SK-N-SH treated with all-trans-retinoic acid at 6 μM for 48 hours (cell line): ENCODE measurements around the gene CLSTN2.

Experiments
- ATAC-seq: fragments of 200-7000 bp; cut with Tn5 transposase; 3 replicates; pipeline ENCODE4 v1.9.1; 2020; ENCODE audit warnings: mild to moderate bottlenecking, moderate library complexity
- ARNTL ChIP-seq: fragments of 450-650 bp; formaldehyde crosslinking; IDR thresholded peaks from 2 replicates; pipeline ENCODE4 v1.5.0; 2020; ENCODE audit warnings: low read depth, mild to moderate bottlenecking, moderate library complexity, borderline replicate concordance
- BACH2 ChIP-seq: fragments of 250-450 bp; sonication (Bioruptor Pico); IDR thresholded peaks from 2 replicates; pipeline ENCODE4 v1.9.0; 2021; ENCODE audit warnings: mild to moderate bottlenecking, borderline replicate concordance
- CREB5 ChIP-seq: fragments of 250-450 bp; sonication (Bioruptor Pico); IDR thresholded peaks from 2 replicates; pipeline ENCODE4 v1.5.1; 2020; ENCODE audit warnings: low read depth, mild to moderate bottlenecking, moderate library complexity
- CSDC2 ChIP-seq: fragments of 250-450 bp; sonication (Bioruptor Pico); IDR thresholded peaks from 2 replicates; pipeline ENCODE4 v1.5.0; 2020; ENCODE audit warnings: mild to moderate bottlenecking, moderate library complexity
- CSRNP3 ChIP-seq: fragments of 250-450 bp; sonication (Bioruptor Pico); IDR thresholded peaks from 2 replicates; pipeline ENCODE4 v1.5.1; 2021; ENCODE audit warnings: mild to moderate bottlenecking, moderate library complexity
- ESRRG ChIP-seq: fragments of 250-450 bp; sonication (Bioruptor Pico); IDR thresholded peaks from 2 replicates; pipeline ENCODE4 v1.6.1; 2021; ENCODE audit warnings: mild to moderate bottlenecking
- GLIS3 ChIP-seq: fragments of 250-450 bp; sonication (Bioruptor Pico); IDR thresholded peaks from 2 replicates; pipeline ENCODE4 v1.5.0; 2020; ENCODE audit warnings: mild to moderate bottlenecking, moderate library complexity
- ISL1 ChIP-seq: fragments of 250-450 bp; sonication (Bioruptor Pico); IDR thresholded peaks from 2 replicates; pipeline ENCODE4 v2.1.2; 2022; ENCODE audit warnings: mild to moderate bottlenecking, moderate library complexity
- OSR1 ChIP-seq: fragments of 250-450 bp; sonication (Bioruptor Pico); IDR thresholded peaks from 2 replicates; pipeline ENCODE4 v1.8.0; 2022; ENCODE audit warnings: moderate library complexity, mild to moderate bottlenecking, inconsistent platforms
- PATZ1 ChIP-seq: fragments of 250-450 bp; sonication (Bioruptor Pico); IDR thresholded peaks from 2 replicates; pipeline ENCODE4 v1.8.0; 2020; ENCODE audit warnings: mild to moderate bottlenecking, moderate library complexity, borderline replicate concordance
- PPARA ChIP-seq: fragments of 250-450 bp; sonication (Bioruptor Pico); IDR thresholded peaks from 2 replicates; pipeline ENCODE4 v1.5.0; 2020; ENCODE audit warnings: mild to moderate bottlenecking, borderline replicate concordance
- RARB ChIP-seq: fragments of 250-450 bp; sonication (Bioruptor Pico); IDR thresholded peaks from 2 replicates; pipeline ENCODE4 v1.8.0; 2021; ENCODE audit warnings: mild to moderate bottlenecking, moderate library complexity
- SNAI2 ChIP-seq: fragments of 250-450 bp; sonication (Bioruptor Pico); IDR thresholded peaks from 2 replicates; pipeline ENCODE4 v1.5.0; 2020; ENCODE audit warnings: mild to moderate bottlenecking, moderate library complexity
- TCF4 ChIP-seq: fragments of 250-450 bp; sonication (Bioruptor Pico); IDR thresholded peaks from 2 replicates; pipeline ENCODE4 v1.8.0; 2021; ENCODE audit warnings: mild to moderate bottlenecking, moderate library complexity, borderline replicate concordance
- TOX ChIP-seq: fragments of 250-450 bp; sonication (Bioruptor Pico); IDR thresholded peaks from 2 replicates; pipeline ENCODE4 v1.8.0; 2021; ENCODE audit warnings: mild to moderate bottlenecking, moderate library complexity, borderline replicate concordance
- TSHZ2 ChIP-seq: fragments of 250-450 bp; sonication (Bioruptor Pico); IDR thresholded peaks from 2 replicates; pipeline ENCODE4 v1.5.0; 2020; ENCODE audit warnings: mild to moderate bottlenecking, moderate library complexity
- ZC3H10 ChIP-seq: fragments of 250-450 bp; sonication (Bioruptor Pico); IDR thresholded peaks from 2 replicates; pipeline ENCODE4 v1.5.1; 2021; ENCODE audit warnings: mild to moderate bottlenecking, moderate library complexity
- ZFP3 ChIP-seq: fragments of 250-450 bp; sonication (Bioruptor Pico); IDR thresholded peaks from 2 replicates; pipeline ENCODE4 v1.5.0; 2020; ENCODE audit warnings: mild to moderate bottlenecking, moderate library complexity
- ZFP30 ChIP-seq: fragments of 450-650 bp; formaldehyde crosslinking; IDR thresholded peaks from 2 replicates; pipeline ENCODE4 v1.5.0; 2022; ENCODE audit warnings: mild to moderate bottlenecking, moderate library complexity
- ZNF565 ChIP-seq: fragments of 450-650 bp; formaldehyde crosslinking; conservative IDR thresholded peaks from 2 replicates; pipeline ENCODE4 v1.5.0; 2020; ENCODE audit warnings: low read depth, mild to moderate bottlenecking, moderate library complexity
- ZNF70 ChIP-seq: fragments of 450-650 bp; formaldehyde crosslinking; IDR thresholded peaks from 2 replicates; pipeline ENCODE4 v1.5.0; 2020; ENCODE audit warnings: mild to moderate bottlenecking, moderate library complexity
- ZNF8 ChIP-seq: fragments of 450-650 bp; formaldehyde crosslinking; IDR thresholded peaks from 2 replicates; pipeline ENCODE4 v1.5.0; 2020; ENCODE audit warnings: mild to moderate bottlenecking, moderate library complexity

CLSTN2 gene

GRCh38 chr3:140530603-140531002, 595.6 kb downstream of the CLSTN2 start:
- TF ChIP-seq ZFP3 (CRISPR knock-in tag): no peak
- TF ChIP-seq OSR1 (CRISPR knock-in tag): no peak
- no peak for TF ChIP-seq CSDC2 (CRISPR knock-in tag)
- TF ChIP-seq ZFP30 (CRISPR knock-in tag): no peak
- no peak for TF ChIP-seq ZNF70
- TF ChIP-seq GLIS3 (CRISPR knock-in tag): no peak
- no peak for ATAC-seq

- TF ChIP-seq ZNF8: no peak
- no peak for TF ChIP-seq ARNTL (CRISPR knock-in tag)
- TF ChIP-seq ZNF565 (CRISPR knock-in tag): no peak
- TF ChIP-seq TCF4 (CRISPR knock-in tag): no peak
- no peak for TF ChIP-seq GLIS3 (CRISPR knock-in tag)
- no peak for TF ChIP-seq ISL1 (CRISPR knock-in tag)
- no peak for TF ChIP-seq CREB5 (CRISPR knock-in tag)
- TF ChIP-seq ZFP30 (CRISPR knock-in tag): no peak
- no peak for ATAC-seq
Measured at GRCh38 chr3:140532793-140533330, 597.9 kb downstream of the CLSTN2 start.

GRCh38 chr3:140536926-140537726, 602.1 kb downstream of the CLSTN2 start:
- no peak for ATAC-seq
- TF ChIP-seq CSDC2 (CRISPR knock-in tag) (no peak), ARNTL (CRISPR knock-in tag) (no peak), SNAI2 (no peak), ZFP30 (CRISPR knock-in tag) (no peak), TCF4 (CRISPR knock-in tag) (no peak), TOX (CRISPR knock-in tag) (no peak), ZFP3 (CRISPR knock-in tag) (no peak), BACH2 (no peak), PATZ1 (CRISPR knock-in tag) (no peak), GLIS3 (CRISPR knock-in tag) (no peak), TSHZ2 (CRISPR knock-in tag) (no peak), OSR1 (CRISPR knock-in tag) (no peak)

GRCh38 chr3:140537727-140538082, 602.7 kb downstream of the CLSTN2 start:
- ATAC-seq: no peak
- TF ChIP-seq GLIS3 (CRISPR knock-in tag): no peak
- TF ChIP-seq RARB: no peak
- TF ChIP-seq PPARA (CRISPR knock-in tag): no peak
- no peak for TF ChIP-seq OSR1 (CRISPR knock-in tag)
- no peak for TF ChIP-seq ESRRG (CRISPR knock-in tag)
- TF ChIP-seq ARNTL (CRISPR knock-in tag): no peak
- no peak for TF ChIP-seq TCF4 (CRISPR knock-in tag)
- no peak for TF ChIP-seq ZFP3 (CRISPR knock-in tag)
- TF ChIP-seq PATZ1 (CRISPR knock-in tag): no peak
- TF ChIP-seq CREB5 (CRISPR knock-in tag): no peak
- TF ChIP-seq TOX (CRISPR knock-in tag): no peak
- no peak for TF ChIP-seq CSRNP3 (CRISPR knock-in tag)
- no peak for TF ChIP-seq ZC3H10 (CRISPR knock-in tag)
- no peak for TF ChIP-seq BACH2
